ENCODE results near the gene TMEM30B.
"Not testable (repeated sequence)": the region's sequence is repeated elsewhere in the genome, so short reads cannot be mapped to it uniquely, and the experiment has no call there.

TMEM30B gene

GRCh38 chr14:61264010-61264571 lies 17.0 kb downstream of the TMEM30B start:
- DNase-seq = no peak

GRCh38 chr14:61262082-61262481 lies 19.1 kb downstream of the TMEM30B start:
- DNase-seq = no peak

GRCh38 chr14:61260939-61261776 lies 20.0 kb downstream of the TMEM30B start:
- DNase-seq = no peak

- no peak for DNase-seq
Observed at GRCh38 chr14:61258985-61259384, 22.2 kb downstream of the TMEM30B start.

- DNase-seq = peak; percentile 26
Observed at GRCh38 chr14:61257469-61258057, 23.6 kb downstream of the TMEM30B start.

GRCh38 chr14:61256826-61257468 lies 24.2 kb downstream of the TMEM30B start:
- DNase-seq = no peak

- DNase-seq = no peak
Observed at GRCh38 chr14:61255968-61256367, 25.2 kb downstream of the TMEM30B start.

- DNase-seq = no peak
Observed at GRCh38 chr14:61254808-61255526, 26.2 kb downstream of the TMEM30B start.

GRCh38 chr14:61253064-61253738 lies 27.9 kb downstream of the TMEM30B start:
- DNase-seq = no peak

- peak; percentile 37 for DNase-seq
Observed at GRCh38 chr14:61252369-61253063, 28.6 kb downstream of the TMEM30B start.

- DNase-seq = no peak
Observed at GRCh38 chr14:61250063-61250462, 31.1 kb downstream of the TMEM30B start.

- DNase-seq = no peak
Observed at GRCh38 chr14:61247935-61248334, 33.2 kb downstream of the TMEM30B start.

GRCh38 chr14:61246721-61247120 lies 34.4 kb downstream of the TMEM30B start:
- DNase-seq = no peak

GRCh38 chr14:61244009-61244408 lies 37.1 kb downstream of the TMEM30B start:
- DNase-seq = no peak

GRCh38 chr14:61240206-61240605 lies 40.9 kb downstream of the TMEM30B start:
- DNase-seq = no peak

GRCh38 chr14:61239285-61239684 lies 41.9 kb downstream of the TMEM30B start:
- DNase-seq = not testable (repeated sequence)

GRCh38 chr14:61238611-61239245 lies 42.4 kb downstream of the TMEM30B start:
- peak; percentile 65 for DNase-seq

GRCh38 chr14:61234215-61234916 lies 46.8 kb downstream of the TMEM30B start:
- no peak for DNase-seq

GRCh38 chr14:61233436-61233956 lies 47.6 kb downstream of the TMEM30B start:
- DNase-seq = no peak

- DNase-seq = no peak
Observed at GRCh38 chr14:61231810-61232209, 49.3 kb downstream of the TMEM30B start.

Data from NCI-H1436 treated with DMSO at 0.1 percent for 48 hours (cell line).